ENCODE data around the gene EFNB2. TPM values are rescaled to one million over a fixed set of nuclear protein-coding genes. Genes with fewer than 3 reads are reported as not detected.
A peak's percentile ranks its signal among the peaks of the same experiment; 100 is the strongest.

The EFNB2 gene
- total RNA-seq = 10 to 100 TPM in 5 of 8 experiments, 1 to 10 TPM in 2, under 1 TPM in 1; 0.77 to 43.6 (median 21.9) TPM

GRCh38 chr13:106535552-106536243, at the start of gene EFNB2:
EFNB2 (minus strand) TSS chr13:106535662; CDS start chr13:106534964, 698 bp downstream.
- Histone ChIP-seq H3K27ac (peak within 1 kb of the TSS; percentile 11 to 71), H3K4me3 (peak within 1 kb of the TSS; percentile 76 to 95 (median 87)), H3K4me1 (replicated peaks in 1 of 2) (peaks cover 3 to 4% of the 10 kb centered on the region in 2 donors)
- WGBS, 10 experiments = 0 to 3% methylated on average over 4 to 12 of the region's 102 CpGs; no CpG with 5 or more reads in 8 of the 10 experiments
- ATAC-seq (replicated peaks in 6 of 8) = peak; percentile 74 to 87 (median 84)
- in situ Hi-C loops (cut with MboI; ENCODE audit: low pct_unique_long_range_greater_than_20kb in 2 of 9, low sequenced_read_pairs in 9 of 9, unreplicated experiment in 9 of 9) = loop anchor here in 2 of 9 experiments (25.0 kb wide), 2 partner anchors 448 to 1973 kb away; no protein-coding TSS in a partner anchor

- in situ Hi-C loops (cut with MboI; ENCODE audit: low pct_unique_long_range_greater_than_20kb in 2 of 9, low sequenced_read_pairs in 9 of 9, unreplicated experiment in 9 of 9) = no loop called here
- H3K4me1 ChIP-seq (replicated peaks in 1 of 2) = no peaks in the 10 kb centered on the region
- WGBS, 10 experiments = 62 to 100% (median 93%) methylated on average over 1 to 4 of the region's 4 CpGs; no CpG with 5 or more reads in 2 of the 10 experiments
- no peak overlapping the region for H3K27ac ChIP-seq
- no peak for ATAC-seq (replicated peaks in 6 of 8)
- no peak overlapping the region for H3K4me3 ChIP-seq
These were observed 45.8 kb upstream of the EFNB2 start for GRCh38 chr13:106581225-106581624.

- H3K27ac ChIP-seq = no peak overlapping the region
- no peak overlapping the region for H3K4me3 ChIP-seq
- no peaks in the 10 kb centered on the region for H3K4me1 ChIP-seq (replicated peaks in 1 of 2)
- in situ Hi-C loops (cut with MboI; ENCODE audit: low pct_unique_long_range_greater_than_20kb in 2 of 9, low sequenced_read_pairs in 9 of 9, unreplicated experiment in 9 of 9) = no loop called here
- no peak for ATAC-seq (replicated peaks in 6 of 8)
These were observed 40.4 kb upstream of the EFNB2 start for GRCh38 chr13:106575896-106576295.

GRCh38 chr13:106573868-106574267, 38.4 kb upstream of the EFNB2 start:
- WGBS, 10 experiments = 22 to 100% (median 92%) methylated on average over 1 to 3 of the region's 3 CpGs; no CpG with 5 or more reads in 3 of the 10 experiments
- H3K27ac ChIP-seq = no peak overlapping the region
- H3K4me3 ChIP-seq = no peak overlapping the region
- peak in 2 of 8 experiments; percentile 44 to 48 for ATAC-seq (replicated peaks in 6 of 8)
- no peaks in the 10 kb centered on the region for H3K4me1 ChIP-seq (replicated peaks in 1 of 2)
- in situ Hi-C loops (cut with MboI; ENCODE audit: low pct_unique_long_range_greater_than_20kb in 2 of 9, low sequenced_read_pairs in 9 of 9, unreplicated experiment in 9 of 9) = no loop called here

GRCh38 chr13:106573284-106573846, 37.9 kb upstream of the EFNB2 start:
- Histone ChIP-seq H3K27ac (no peak overlapping the region), H3K4me1 (replicated peaks in 1 of 2) (peaks cover 0 to 1% of the 10 kb centered on the region in 2 donors), H3K4me3 (no peak overlapping the region)
- 0 to 100% (median 76%) methylated on average over 1 to 4 of the region's 8 CpGs; no CpG with 5 or more reads in 2 of the 10 experiments for WGBS, 10 experiments
- in situ Hi-C loops (cut with MboI; ENCODE audit: low pct_unique_long_range_greater_than_20kb in 2 of 9, low sequenced_read_pairs in 9 of 9, unreplicated experiment in 9 of 9) = no loop called here
- peak in 1 of 8 experiments; percentile 8 for ATAC-seq (replicated peaks in 6 of 8)

- H3K4me3 ChIP-seq = no peak overlapping the region
- in situ Hi-C loops (cut with MboI; ENCODE audit: low pct_unique_long_range_greater_than_20kb in 2 of 9, low sequenced_read_pairs in 9 of 9, unreplicated experiment in 9 of 9) = no loop called here
- 30 to 100% (median 71%) methylated on average over 1 to 13 of the region's 14 CpGs; no CpG with 5 or more reads in 2 of the 10 experiments for WGBS, 10 experiments
- peak in 4 of 8 experiments; percentile 15 to 53 (median 26) for ATAC-seq (replicated peaks in 6 of 8)
- peaks cover 3 to 10% of the 10 kb centered on the region in 2 donors for H3K4me1 ChIP-seq (replicated peaks in 1 of 2)
- no peak overlapping the region for H3K27ac ChIP-seq
These were observed 34.9 kb upstream of the EFNB2 start for GRCh38 chr13:106570299-106570852.

GRCh38 chr13:106569233-106570095, 34.0 kb upstream of the EFNB2 start:
- Histone ChIP-seq H3K27ac (no peak overlapping the region), H3K4me3 (no peak overlapping the region), H3K4me1 (replicated peaks in 1 of 2) (peaks cover 8 to 18% of the 10 kb centered on the region in 2 donors)
- 0 to 100% (median 76%) methylated on average over 1 to 3 of the region's 3 CpGs; no CpG with 5 or more reads in 1 of the 10 experiments for WGBS, 10 experiments
- no peak for ATAC-seq (replicated peaks in 6 of 8)
- in situ Hi-C loops (cut with MboI; ENCODE audit: low pct_unique_long_range_greater_than_20kb in 2 of 9, low sequenced_read_pairs in 9 of 9, unreplicated experiment in 9 of 9) = no loop called here

- peaks cover 13 to 26% of the 10 kb centered on the region in 2 donors for H3K4me1 ChIP-seq (replicated peaks in 1 of 2)
- H3K27ac ChIP-seq = no peak overlapping the region
- peak; percentile 1 to 15 (median 4) for ATAC-seq (replicated peaks in 6 of 8)
- peak overlapping the region; percentile 66 to 93 (median 77) for H3K4me3 ChIP-seq
- 0 to 100% (median 27%) methylated on average over 1 to 11 of the region's 11 CpGs for WGBS, 10 experiments
- in situ Hi-C loops (cut with MboI; ENCODE audit: low pct_unique_long_range_greater_than_20kb in 2 of 9, low sequenced_read_pairs in 9 of 9, unreplicated experiment in 9 of 9) = no loop called here
These were observed 33.0 kb upstream of the EFNB2 start for GRCh38 chr13:106568299-106569003.

GRCh38 chr13:106567474-106568298, 32.2 kb upstream of the EFNB2 start, which contains the start of gene ARGLU1:
ARGLU1 (minus strand) TSS chr13:106568137; CDS start chr13:106567919, 218 bp downstream.
- 0 to 1% (median 1%) methylated on average over 4 to 46 of the region's 108 CpGs; no CpG with 5 or more reads in 7 of the 10 experiments for WGBS, 10 experiments
- Histone ChIP-seq H3K4me1 (replicated peaks in 1 of 2) (peaks cover 15 to 26% of the 10 kb centered on the region in 2 donors), H3K27ac (peak within 1 kb of the TSS; percentile 95 to 96), H3K4me3 (peak within 1 kb of the TSS; percentile 66 to 93 (median 77))
- in situ Hi-C loops (cut with MboI; ENCODE audit: low pct_unique_long_range_greater_than_20kb in 2 of 9, low sequenced_read_pairs in 9 of 9, unreplicated experiment in 9 of 9) = no loop called here
- ATAC-seq (replicated peaks in 6 of 8) = peak; percentile 56 to 89 (median 82)

GRCh38 chr13:106566641-106567473, 31.4 kb upstream of the EFNB2 start:
- in situ Hi-C loops (cut with MboI; ENCODE audit: low pct_unique_long_range_greater_than_20kb in 2 of 9, low sequenced_read_pairs in 9 of 9, unreplicated experiment in 9 of 9) = no loop called here
- 0 to 20% (median 0%) methylated on average over 1 to 12 of the region's 34 CpGs; no CpG with 5 or more reads in 1 of the 10 experiments for WGBS, 10 experiments
- Histone ChIP-seq H3K4me3 (peak overlapping the region; percentile 66 to 93 (median 77)), H3K4me1 (replicated peaks in 1 of 2) (peaks cover 21 to 32% of the 10 kb centered on the region in 2 donors), H3K27ac (peak overlapping the region; percentile 95 to 96)
- ATAC-seq (replicated peaks in 6 of 8) = peak; percentile 30 to 62 (median 46)
